SK-N-SH treated with all-trans-retinoic acid at 6 μM for 48 hours (cell line): Measurements from ENCODE around the gene AMOTL1.

Source experiments
- ATAC-seq: fragments of 200-7000 bp; cut with Tn5 transposase; 3 replicates; pipeline ENCODE4 v1.9.1; 2020; ENCODE audit warnings: mild to moderate bottlenecking, moderate library complexity
- ARNTL ChIP-seq: fragments of 450-650 bp; formaldehyde crosslinking; IDR thresholded peaks from 2 replicates; pipeline ENCODE4 v1.5.0; 2020; ENCODE audit warnings: low read depth, mild to moderate bottlenecking, moderate library complexity, borderline replicate concordance
- BACH2 ChIP-seq: fragments of 250-450 bp; sonication (Bioruptor Pico); IDR thresholded peaks from 2 replicates; pipeline ENCODE4 v1.9.0; 2021; ENCODE audit warnings: mild to moderate bottlenecking, borderline replicate concordance
- CSDC2 ChIP-seq: fragments of 250-450 bp; sonication (Bioruptor Pico); IDR thresholded peaks from 2 replicates; pipeline ENCODE4 v1.5.0; 2020; ENCODE audit warnings: mild to moderate bottlenecking, moderate library complexity
- CSRNP3 ChIP-seq: fragments of 250-450 bp; sonication (Bioruptor Pico); IDR thresholded peaks from 2 replicates; pipeline ENCODE4 v1.5.1; 2021; ENCODE audit warnings: mild to moderate bottlenecking, moderate library complexity
- ESRRG ChIP-seq: fragments of 250-450 bp; sonication (Bioruptor Pico); IDR thresholded peaks from 2 replicates; pipeline ENCODE4 v1.6.1; 2021; ENCODE audit warnings: mild to moderate bottlenecking
- GLIS3 ChIP-seq: fragments of 250-450 bp; sonication (Bioruptor Pico); IDR thresholded peaks from 2 replicates; pipeline ENCODE4 v1.5.0; 2020; ENCODE audit warnings: mild to moderate bottlenecking, moderate library complexity
- ISL1 ChIP-seq: fragments of 250-450 bp; sonication (Bioruptor Pico); IDR thresholded peaks from 2 replicates; pipeline ENCODE4 v2.1.2; 2022; ENCODE audit warnings: mild to moderate bottlenecking, moderate library complexity
- OSR1 ChIP-seq: fragments of 250-450 bp; sonication (Bioruptor Pico); IDR thresholded peaks from 2 replicates; pipeline ENCODE4 v1.8.0; 2022; ENCODE audit warnings: moderate library complexity, mild to moderate bottlenecking, inconsistent platforms
- POU6F1 ChIP-seq: fragments of 250-450 bp; sonication (Bioruptor Pico); IDR thresholded peaks from 2 replicates; pipeline ENCODE4 v1.8.0; 2021; ENCODE audit warnings: low read depth, mild to moderate bottlenecking, moderate library complexity, borderline replicate concordance
- RARB ChIP-seq: fragments of 250-450 bp; sonication (Bioruptor Pico); IDR thresholded peaks from 2 replicates; pipeline ENCODE4 v1.8.0; 2021; ENCODE audit warnings: mild to moderate bottlenecking, moderate library complexity
- SNAI2 ChIP-seq: fragments of 250-450 bp; sonication (Bioruptor Pico); IDR thresholded peaks from 2 replicates; pipeline ENCODE4 v1.5.0; 2020; ENCODE audit warnings: mild to moderate bottlenecking, moderate library complexity
- TCF4 ChIP-seq: fragments of 250-450 bp; sonication (Bioruptor Pico); IDR thresholded peaks from 2 replicates; pipeline ENCODE4 v1.8.0; 2021; ENCODE audit warnings: mild to moderate bottlenecking, moderate library complexity, borderline replicate concordance
- TOX ChIP-seq: fragments of 250-450 bp; sonication (Bioruptor Pico); IDR thresholded peaks from 2 replicates; pipeline ENCODE4 v1.8.0; 2021; ENCODE audit warnings: mild to moderate bottlenecking, moderate library complexity, borderline replicate concordance
- TSHZ2 ChIP-seq: fragments of 250-450 bp; sonication (Bioruptor Pico); IDR thresholded peaks from 2 replicates; pipeline ENCODE4 v1.5.0; 2020; ENCODE audit warnings: mild to moderate bottlenecking, moderate library complexity
- ZC3H10 ChIP-seq: fragments of 250-450 bp; sonication (Bioruptor Pico); IDR thresholded peaks from 2 replicates; pipeline ENCODE4 v1.5.1; 2021; ENCODE audit warnings: mild to moderate bottlenecking, moderate library complexity
- ZFP3 ChIP-seq: fragments of 250-450 bp; sonication (Bioruptor Pico); IDR thresholded peaks from 2 replicates; pipeline ENCODE4 v1.5.0; 2020; ENCODE audit warnings: mild to moderate bottlenecking, moderate library complexity
- ZFP30 ChIP-seq: fragments of 450-650 bp; formaldehyde crosslinking; IDR thresholded peaks from 2 replicates; pipeline ENCODE4 v1.5.0; 2022; ENCODE audit warnings: mild to moderate bottlenecking, moderate library complexity
- ZNF565 ChIP-seq: fragments of 450-650 bp; formaldehyde crosslinking; conservative IDR thresholded peaks from 2 replicates; pipeline ENCODE4 v1.5.0; 2020; ENCODE audit warnings: low read depth, mild to moderate bottlenecking, moderate library complexity
- ZNF70 ChIP-seq: fragments of 450-650 bp; formaldehyde crosslinking; IDR thresholded peaks from 2 replicates; pipeline ENCODE4 v1.5.0; 2020; ENCODE audit warnings: mild to moderate bottlenecking, moderate library complexity
- ZNF8 ChIP-seq: fragments of 450-650 bp; formaldehyde crosslinking; IDR thresholded peaks from 2 replicates; pipeline ENCODE4 v1.5.0; 2020; ENCODE audit warnings: mild to moderate bottlenecking, moderate library complexity
- TF ChIP-seq, protein P1 (sequence below): fragments of 250-450 bp; sonication (Bioruptor Pico); IDR thresholded peaks from 2 replicates; pipeline ENCODE4 v1.5.1; 2020; ENCODE audit warnings: low read depth, mild to moderate bottlenecking, moderate library complexity

The AMOTL1 gene

DNA sequence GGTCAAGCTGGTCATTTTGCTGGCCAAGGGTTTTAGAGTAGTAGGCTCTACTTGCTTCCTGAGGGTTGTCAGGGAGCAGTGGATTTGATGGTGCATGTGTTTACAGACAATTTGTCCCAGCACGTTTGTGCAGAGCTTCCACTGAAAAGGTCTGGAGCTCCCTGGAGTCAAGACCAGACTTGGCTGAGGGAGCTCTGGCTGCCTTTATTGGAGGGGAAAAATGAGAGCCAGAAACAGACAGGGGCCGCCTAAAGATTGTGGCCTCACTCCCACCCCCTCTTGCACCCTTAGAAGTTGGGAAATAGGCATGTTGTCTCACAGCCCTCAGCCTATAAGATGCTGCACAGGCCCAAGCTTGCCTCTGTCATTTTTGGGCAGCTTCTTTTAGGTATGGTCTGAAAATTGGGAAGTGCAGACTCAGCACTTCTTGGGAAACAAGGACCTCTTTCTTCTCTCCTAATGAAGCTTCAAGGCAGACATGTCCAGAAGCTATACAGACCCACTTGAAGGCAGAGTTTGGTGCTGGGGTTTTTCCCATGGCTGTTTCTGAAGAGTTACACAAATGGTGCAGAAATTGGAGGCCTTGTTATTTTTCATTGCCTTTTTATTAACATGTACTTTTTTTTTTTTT is 55.1 kb downstream of the AMOTL1 start (continued):
- TF ChIP-seq ZNF70 (no peak), RARB (no peak), GLIS3 (CRISPR knock-in tag) (no peak), TSHZ2 (CRISPR knock-in tag) (no peak)
- TF ChIP-seq, all 23 proteins: peak for 0

DNA sequence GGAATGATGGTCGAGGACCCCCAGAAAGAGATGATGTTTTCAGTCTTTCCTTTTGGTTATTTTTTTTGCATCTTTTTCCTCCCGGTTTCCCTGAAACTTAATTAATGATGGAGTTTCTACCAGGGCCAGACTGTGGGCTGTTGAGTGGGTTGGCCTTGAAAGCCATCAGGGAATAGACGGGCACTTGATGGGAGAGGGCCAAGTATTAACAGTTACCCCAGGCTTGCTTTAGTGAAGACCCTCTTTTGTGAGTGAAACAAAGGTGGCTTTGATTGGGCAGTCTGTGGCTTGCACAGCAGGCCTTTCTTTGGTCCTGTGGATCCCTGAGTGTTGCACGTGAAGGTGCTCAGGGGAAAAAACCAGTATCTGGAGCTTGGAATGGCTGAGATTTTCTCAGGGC is 56.9 kb downstream of the AMOTL1 start:
- ATAC-seq: no peak
- no peak for TF ChIP-seq ZFP3
- TF ChIP-seq CSDC2 (CRISPR knock-in tag): no peak
- TF ChIP-seq TSHZ2 (CRISPR knock-in tag): no peak
- no peak for TF ChIP-seq OSR1 (CRISPR knock-in tag)
- TF ChIP-seq SNAI2 (CRISPR knock-in tag): no peak
- no peak for TF ChIP-seq TOX (CRISPR knock-in tag)
- no peak for TF ChIP-seq CSRNP3 (CRISPR knock-in tag)
- TF ChIP-seq, protein P1, sequence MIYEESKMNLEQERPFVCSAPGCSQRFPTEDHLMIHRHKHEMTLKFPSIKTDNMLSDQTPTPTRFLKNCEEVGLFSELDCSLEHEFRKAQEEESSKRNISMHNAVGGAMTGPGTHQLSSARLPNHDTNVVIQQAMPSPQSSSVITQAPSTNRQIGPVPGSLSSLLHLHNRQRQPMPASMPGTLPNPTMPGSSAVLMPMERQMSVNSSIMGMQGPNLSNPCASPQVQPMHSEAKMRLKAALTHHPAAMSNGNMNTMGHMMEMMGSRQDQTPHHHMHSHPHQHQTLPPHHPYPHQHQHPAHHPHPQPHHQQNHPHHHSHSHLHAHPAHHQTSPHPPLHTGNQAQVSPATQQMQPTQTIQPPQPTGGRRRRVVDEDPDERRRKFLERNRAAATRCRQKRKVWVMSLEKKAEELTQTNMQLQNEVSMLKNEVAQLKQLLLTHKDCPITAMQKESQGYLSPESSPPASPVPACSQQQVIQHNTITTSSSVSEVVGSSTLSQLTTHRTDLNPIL: no peak
- TF ChIP-seq BACH2: no peak

DNA sequence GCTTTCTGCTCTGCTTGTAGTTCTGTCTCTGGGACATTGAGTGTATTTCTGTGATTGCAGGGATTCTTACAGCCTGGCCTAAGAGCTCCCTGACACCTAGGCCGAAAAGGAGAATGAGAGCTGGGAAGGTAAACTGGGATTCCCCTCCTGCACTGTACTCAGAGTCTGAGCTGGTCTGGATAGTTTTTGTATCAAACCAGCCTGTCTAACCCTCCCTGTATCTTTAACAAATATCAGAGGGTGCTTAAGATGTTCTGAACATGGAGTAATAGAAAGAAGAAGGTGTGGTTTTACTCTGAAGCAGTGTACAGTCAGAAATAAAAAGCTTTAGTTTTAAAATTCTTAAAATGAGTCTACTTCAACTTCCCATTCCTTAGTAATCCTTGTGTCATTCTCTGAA is 57.3 kb downstream of the AMOTL1 start:
- no peak for ATAC-seq

GRCh38 chr11:94826415-94826814 is 58.3 kb downstream of the AMOTL1 start:
- ATAC-seq: no peak
- TF ChIP-seq RARB (no peak), TCF4 (CRISPR knock-in tag) (no peak), ZNF565 (CRISPR knock-in tag) (no peak), TSHZ2 (CRISPR knock-in tag) (no peak), ZNF8 (CRISPR knock-in tag) (no peak), BACH2 (no peak), SNAI2 (CRISPR knock-in tag) (no peak), TOX (CRISPR knock-in tag) (no peak), ZFP30 (CRISPR knock-in tag) (no peak), GLIS3 (CRISPR knock-in tag) (no peak), ZFP3 (no peak), ZC3H10 (CRISPR knock-in tag) (no peak), ISL1 (no peak)

More for the DNA sequence above, 57.3 kb downstream of the AMOTL1 start:
- TF ChIP-seq ARNTL (CRISPR knock-in tag): no peak
- TF ChIP-seq ZC3H10 (CRISPR knock-in tag): no peak
- no peak for TF ChIP-seq BACH2
- no peak for TF ChIP-seq POU6F1
- no peak for TF ChIP-seq ESRRG (CRISPR knock-in tag)
